Measurements from ENCODE around the gene PRKG1. TPM values are rescaled to one million over a fixed set of nuclear protein-coding genes. Genes with fewer than 3 reads are reported as not detected.

Gene PRKG1
- total and polyA plus RNA-seq, 7 donors, result 4.5 to 49.0 (median 31.7) TPM

- DNase-seq (no peak), ATAC-seq (peak in 3 of 4 donors; percentile 37 to 55 (median 52))
- no peaks in the 10 kb centered on the region for H3K9me3 ChIP-seq
- intact Hi-C loops (cut with DNase I), result no loop called here
- 24 to 54% (median 31%) methylated on average over 2 of the region's 2 CpGs for WGBS, 3 donors
- TF ChIP-seq CTCF (IDR thresholded peaks at IDR 0.05), result no peak
- peaks cover 30% of the 10 kb centered on the region for H3K4me1 ChIP-seq
- H3K27ac ChIP-seq, result no peak overlapping the region
- H3K4me3 ChIP-seq, result no peak overlapping the region
- no peaks in the 10 kb centered on the region for H3K27me3 ChIP-seq (ENCODE audit: insufficient read depth in 3 of 3, low read length in 2 of 3)
- H3K36me3 ChIP-seq (ENCODE audit: insufficient read depth in 1 of 2, low read depth in 1 of 2), result no peaks in the 10 kb centered on the region
These were observed 112.1 kb downstream of the PRKG1 start for GRCh38 chr10:51186361-51186760.

- no peak overlapping the region for H3K4me3 ChIP-seq
- ATAC-seq (peak in 3 of 4 donors; percentile 66 to 83 (median 69)), DNase-seq (no peak)
- H3K9me3 ChIP-seq, result no peaks in the 10 kb centered on the region
- intact Hi-C loops (cut with DNase I), result no loop called here
- H3K27me3 ChIP-seq (ENCODE audit: insufficient read depth in 3 of 3, low read length in 2 of 3), result no peaks in the 10 kb centered on the region
- H3K4me1 ChIP-seq, result peaks cover 30% of the 10 kb centered on the region
- H3K36me3 ChIP-seq (ENCODE audit: insufficient read depth in 1 of 2, low read depth in 1 of 2), result no peaks in the 10 kb centered on the region
- H3K27ac ChIP-seq, result peak overlapping the region; percentile 26
- TF ChIP-seq CTCF (IDR thresholded peaks at IDR 0.05), result no peak
- WGBS, 3 donors, result 13 to 18% (median 16%) methylated on average over 2 of the region's 2 CpGs
These were observed 113.7 kb downstream of the PRKG1 start for GRCh38 chr10:51188008-51188407.

- no peak for ATAC-seq
- no peak for TF ChIP-seq CTCF (IDR thresholded peaks at IDR 0.05)
- Histone ChIP-seq H3K27me3 (ENCODE audit: insufficient read depth in 3 of 3, low read length in 2 of 3) (no peaks in the 10 kb centered on the region), H3K4me3 (no peak overlapping the region), H3K4me1 (peaks cover 30% of the 10 kb centered on the region), H3K9me3 (no peaks in the 10 kb centered on the region), H3K36me3 (ENCODE audit: insufficient read depth in 1 of 2, low read depth in 1 of 2) (no peaks in the 10 kb centered on the region), H3K27ac (no peak overlapping the region)
- DNase-seq, result no peak
- intact Hi-C loops (cut with DNase I), result no loop called here
- WGBS, 3 donors, result 81 to 90% (median 84%) methylated on average over 2 of the region's 2 CpGs
These were observed 114.6 kb downstream of the PRKG1 start for GRCh38 chr10:51188866-51189265.

- Histone ChIP-seq H3K9me3 (no peaks in the 10 kb centered on the region), H3K27me3 (ENCODE audit: insufficient read depth in 3 of 3, low read length in 2 of 3) (no peaks in the 10 kb centered on the region), H3K4me3 (no peak overlapping the region), H3K4me1 (no peaks in the 10 kb centered on the region), H3K36me3 (ENCODE audit: insufficient read depth in 1 of 2, low read depth in 1 of 2) (no peaks in the 10 kb centered on the region), H3K27ac (no peak overlapping the region)
- WGBS, 3 donors, result 87 to 94% (median 87%) methylated on average over 1 of the region's 1 CpG
- no peak for DNase-seq
- intact Hi-C loops (cut with DNase I), result no loop called here
- no peak for TF ChIP-seq CTCF (IDR thresholded peaks at IDR 0.05)
- no peak for ATAC-seq
These were observed 122.4 kb downstream of the PRKG1 start for GRCh38 chr10:51196508-51197175.

GRCh38 chr10:51198170-51198569 lies 123.9 kb downstream of the PRKG1 start:
- Histone ChIP-seq H3K4me1 (no peaks in the 10 kb centered on the region), H3K9me3 (no peaks in the 10 kb centered on the region), H3K4me3 (no peak overlapping the region), H3K27ac (no peak overlapping the region), H3K36me3 (ENCODE audit: insufficient read depth in 1 of 2, low read depth in 1 of 2) (no peaks in the 10 kb centered on the region), H3K27me3 (ENCODE audit: insufficient read depth in 3 of 3, low read length in 2 of 3) (no peaks in the 10 kb centered on the region)
- intact Hi-C loops (cut with DNase I), result no loop called here
- WGBS, 3 donors, result 69 to 85% (median 82%) methylated on average over 3 of the region's 3 CpGs
- no peak for DNase-seq
- ATAC-seq, result no peak
- TF ChIP-seq CTCF (IDR thresholded peaks at IDR 0.05), result no peak
